Subcutaneous abdominal adipose tissue (tissue), 5 donors: ENCODE results near the gene NUDT6.
"Not testable (repeated sequence)": the region's sequence is repeated elsewhere in the genome, so short reads cannot be mapped to it uniquely, and the experiment has no call there.

ENCODE experiments used
- H3K27ac ChIP-seq: one replicate; pipeline ENCODE4 v1.7.0; 2013; ENCODE audit warnings: low read depth, mild to moderate bottlenecking, inconsistent platforms, low read length, moderate library complexity
- H3K27me3 ChIP-seq, 5 donors: one replicate each; pipeline ENCODE4 v1.7.0; 2013; ENCODE audit warnings: low read length in 5 of 5, inconsistent platforms in 1 of 5; ENCODE audit not compliant: control insufficient read depth in 5 of 5, insufficient read depth in 4 of 5
- H3K36me3 ChIP-seq, 5 donors: one replicate each; pipeline ENCODE4 v1.7.0; 2013; ENCODE audit warnings: low read length in 5 of 5; ENCODE audit not compliant: control insufficient read depth in 5 of 5, insufficient read depth in 5 of 5
- H3K4me1 ChIP-seq, 5 donors: one replicate each; pipeline ENCODE4 v1.7.0; 2013; ENCODE audit warnings: low read length in 5 of 5, mild to moderate bottlenecking in 3 of 5, moderate library complexity in 1 of 5; ENCODE audit not compliant: control insufficient read depth in 5 of 5, insufficient read depth in 5 of 5
- H3K4me3 ChIP-seq, 5 donors: one replicate each; pipeline ENCODE4 v1.7.0; 2013; ENCODE audit warnings: low read length in 5 of 5, low read depth in 1 of 5
- H3K9ac ChIP-seq, 5 donors: one replicate each; pipeline ENCODE4 v1.7.0; 2013; ENCODE audit warnings: low read length in 5 of 5, mild to moderate bottlenecking in 4 of 5, moderate library complexity in 3 of 5
- H3K9me3 ChIP-seq, 5 donors: one replicate each; pipeline ENCODE4 v1.7.0; 2013; ENCODE audit warnings: low read length in 5 of 5; ENCODE audit not compliant: control insufficient read depth in 5 of 5
- donor health status: healthy.
- donor health status: healthy.
- donor health status: healthy.
- donor health status: healthy.
- donor health status: healthy.

Gene NUDT6

DNA sequence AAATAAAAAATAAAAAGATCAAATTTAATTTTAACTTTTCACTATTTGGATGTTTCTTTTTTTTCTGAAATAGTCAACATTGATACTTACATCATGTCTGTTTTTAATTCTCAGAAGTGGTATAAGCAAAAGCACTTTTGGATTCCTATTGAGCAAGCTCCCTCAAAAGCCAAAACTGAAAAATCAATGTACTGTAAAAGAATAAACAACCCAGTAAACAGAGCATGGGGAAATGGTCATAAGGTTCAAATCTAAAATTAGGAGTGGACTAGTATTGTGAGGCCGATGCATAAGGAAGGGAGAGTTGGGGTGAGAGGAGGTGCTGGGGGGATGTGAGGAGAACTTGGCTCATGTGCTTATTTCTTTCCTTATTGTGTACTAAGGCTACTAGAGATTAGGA lies 37.9 kb downstream of the NUDT6 start:
- Histone ChIP-seq H3K27ac (peak overlapping the region; percentile 79), H3K4me1 (peaks cover 0 to 22% (median 9%) of the 10 kb centered on the region in 5 donors), H3K9me3 (no peaks in the 10 kb centered on the region), H3K9ac (peak overlapping the region in 2 of 5 donors; percentile 41 to 48), H3K36me3 (peaks cover 0 to 11% (median 5%) of the 10 kb centered on the region in 5 donors), H3K27me3 (no peaks in the 10 kb centered on the region), H3K4me3 (no peak overlapping the region)

DNA sequence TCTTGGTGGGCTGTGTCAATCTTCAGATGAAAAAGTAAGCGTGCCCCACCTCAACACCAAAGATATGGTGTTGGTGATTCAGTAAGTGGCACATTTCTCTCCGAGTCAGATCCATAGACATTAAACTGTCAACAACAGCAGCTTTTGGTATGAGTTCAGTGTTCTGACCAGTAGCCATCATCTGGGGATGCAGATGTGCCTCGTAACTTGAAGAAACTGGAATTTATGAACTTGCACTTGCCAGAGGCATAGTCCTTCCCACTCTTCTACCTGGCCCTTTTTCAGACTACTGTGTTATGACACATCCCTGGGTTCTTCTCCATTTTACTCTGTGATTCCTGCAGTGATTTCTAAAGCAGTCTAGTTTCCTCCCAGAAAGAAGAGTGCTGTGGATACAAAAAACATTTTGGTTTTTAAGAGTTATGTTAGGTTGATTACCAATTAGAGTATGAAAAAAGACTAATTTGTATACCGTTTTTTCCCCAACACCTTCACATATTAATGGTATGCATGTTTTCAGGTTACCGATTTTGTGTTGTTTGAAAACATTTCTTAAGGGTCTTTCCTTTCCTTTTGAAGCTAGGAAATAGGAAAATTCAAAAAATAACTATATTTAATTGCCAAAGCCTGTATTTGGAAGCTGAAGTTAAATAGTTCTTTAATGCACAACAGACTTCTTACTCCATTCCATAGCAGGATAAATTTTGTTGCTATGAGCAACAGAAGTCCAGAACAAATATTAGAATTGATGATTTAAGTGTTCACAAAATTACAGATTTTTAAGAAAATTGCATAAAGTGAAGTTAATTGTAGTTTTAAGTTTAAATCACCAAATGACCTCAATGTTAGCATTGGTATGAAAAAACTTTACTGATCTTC lies 39.3 kb downstream of the NUDT6 start:
- no peaks in the 10 kb centered on the region for H3K27me3 ChIP-seq
- H3K9me3 ChIP-seq, result no peaks in the 10 kb centered on the region
- H3K27ac ChIP-seq, result peak overlapping the region; percentile 79
- H3K4me1 ChIP-seq, result peaks cover 0 to 32% (median 14%) of the 10 kb centered on the region in 5 donors
- H3K36me3 ChIP-seq, result peaks cover 0 to 9% (median 3%) of the 10 kb centered on the region in 5 donors
- no peak overlapping the region for H3K9ac ChIP-seq
- no peak overlapping the region for H3K4me3 ChIP-seq

DNA sequence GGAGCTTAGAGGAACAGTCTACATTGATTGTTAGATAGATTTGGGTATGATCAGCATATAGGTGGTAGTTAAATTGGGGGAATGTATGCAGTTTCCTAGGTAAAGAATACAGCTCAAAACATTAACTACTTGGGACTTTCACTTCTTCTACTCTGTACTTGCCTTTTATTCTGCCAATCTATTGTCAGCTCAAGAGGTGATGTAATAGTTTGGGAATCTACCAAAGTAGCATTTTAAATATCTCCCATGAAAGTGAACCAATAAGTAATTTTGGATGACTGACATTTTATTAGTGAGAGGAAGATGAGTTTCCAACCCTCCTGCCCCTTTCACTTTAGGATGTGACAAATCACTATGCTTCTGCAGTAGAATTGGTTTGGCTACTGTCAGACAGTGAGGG lies 43.4 kb downstream of the NUDT6 start:
- Histone ChIP-seq H3K4me3 (no peak overlapping the region), H3K9ac (no peak overlapping the region), H3K27me3 (no peaks in the 10 kb centered on the region), H3K9me3 (no peaks in the 10 kb centered on the region), H3K36me3 (peaks cover 0 to 18% (median 4%) of the 10 kb centered on the region in 5 donors), H3K27ac (peak overlapping the region; percentile 35), H3K4me1 (peaks cover 0 to 28% (median 16%) of the 10 kb centered on the region in 5 donors)

DNA sequence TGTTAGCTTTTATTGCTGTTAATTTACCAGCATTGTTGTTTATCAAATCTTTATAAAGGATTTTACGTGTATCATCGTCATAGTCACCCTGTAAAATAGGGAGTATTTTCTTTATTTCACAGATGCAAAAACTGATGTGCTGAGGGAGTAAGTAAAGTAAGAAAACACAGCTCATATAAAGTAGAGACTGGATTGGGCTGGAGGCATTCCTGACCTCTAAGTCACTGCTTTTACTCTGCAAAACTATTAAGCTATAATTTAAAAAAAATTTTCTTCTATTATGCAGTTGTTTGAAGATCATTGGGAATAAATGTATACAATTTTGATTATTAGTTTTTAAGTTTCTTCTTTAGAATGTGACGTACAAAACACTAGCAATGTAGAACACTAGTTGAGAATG lies 45.9 kb downstream of the NUDT6 start:
- H3K4me3 ChIP-seq, result no peak overlapping the region
- no peaks in the 10 kb centered on the region for H3K9me3 ChIP-seq
- no peaks in the 10 kb centered on the region for H3K27me3 ChIP-seq
- H3K27ac ChIP-seq, result peak overlapping the region; percentile 18
- H3K36me3 ChIP-seq, result peaks cover 0 to 18% (median 4%) of the 10 kb centered on the region in 5 donors
- peaks cover 0 to 20% (median 10%) of the 10 kb centered on the region in 5 donors for H3K4me1 ChIP-seq
- H3K9ac ChIP-seq, result no peak overlapping the region

DNA sequence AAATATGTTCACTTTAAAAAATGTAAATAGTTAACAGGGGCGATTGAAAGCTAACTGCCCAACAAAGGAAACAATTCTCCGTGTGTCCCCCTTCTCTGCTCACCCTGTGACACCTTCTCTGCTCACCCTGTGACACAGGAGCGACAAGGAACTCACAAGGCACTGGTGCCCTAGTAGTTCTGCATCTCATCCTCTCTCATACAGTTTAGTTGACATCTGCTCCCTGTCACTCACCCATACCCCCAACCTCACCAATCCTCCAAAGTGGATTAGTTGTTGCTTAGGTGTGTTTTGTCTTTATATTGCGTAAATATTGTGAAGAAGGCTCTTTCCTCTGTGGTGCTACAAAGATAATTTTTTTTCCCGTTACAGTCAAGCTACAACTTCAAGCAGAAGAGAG lies 46.4 kb downstream of the NUDT6 start:
- Histone ChIP-seq H3K27ac (peak overlapping the region; percentile 18), H3K36me3 (peaks cover 0 to 18% (median 4%) of the 10 kb centered on the region in 5 donors)

DNA sequence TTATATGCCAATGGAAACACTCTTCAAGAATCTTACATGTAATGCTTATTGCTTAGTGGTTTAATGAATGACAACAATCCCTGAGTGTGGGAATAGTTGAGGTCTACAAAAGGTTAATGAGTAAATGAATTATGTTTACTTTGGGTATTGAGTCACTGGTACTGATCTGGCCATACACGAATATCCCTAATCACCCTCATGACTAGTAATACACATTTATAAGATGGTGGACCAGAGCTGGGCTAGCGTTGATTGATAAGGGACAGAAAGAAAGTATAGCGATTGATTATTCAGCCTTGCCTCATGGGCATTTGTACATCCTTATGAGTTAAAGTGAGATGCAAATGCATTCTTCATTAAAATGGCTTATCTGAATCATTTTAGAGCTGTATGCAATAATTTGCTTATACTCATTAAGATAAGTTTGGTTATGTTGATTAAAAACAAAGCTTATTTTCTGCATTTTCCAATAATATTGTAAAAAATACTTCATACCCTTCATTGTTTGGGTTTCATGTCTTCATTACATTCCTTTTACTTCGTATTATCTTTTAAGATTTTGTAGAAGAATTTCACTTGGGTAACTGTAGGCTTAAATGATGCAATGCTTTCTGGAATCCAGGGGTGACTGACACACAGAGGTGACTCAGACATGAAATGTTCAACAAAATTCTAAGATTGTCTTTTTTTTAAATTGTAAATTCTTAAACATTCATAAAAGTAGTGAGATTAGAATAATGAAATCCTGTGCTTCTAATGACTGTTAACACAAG lies 48.4 kb downstream of the NUDT6 start:
- Histone ChIP-seq H3K9ac (no peak overlapping the region), H3K36me3 (peaks cover 0 to 13% (median 4%) of the 10 kb centered on the region in 5 donors), H3K27ac (peak overlapping the region; percentile 45), H3K27me3 (no peaks in the 10 kb centered on the region), H3K4me1 (peaks cover 0 to 16% (median 10%) of the 10 kb centered on the region in 5 donors), H3K4me3 (no peak overlapping the region), H3K9me3 (no peaks in the 10 kb centered on the region)

More for the DNA sequence above, 46.4 kb downstream of the NUDT6 start:
- Histone ChIP-seq H3K4me1 (peaks cover 0 to 20% (median 10%) of the 10 kb centered on the region in 5 donors), H3K9me3 (no peaks in the 10 kb centered on the region), H3K4me3 (no peak overlapping the region), H3K9ac (no peak overlapping the region), H3K27me3 (no peaks in the 10 kb centered on the region)

DNA sequence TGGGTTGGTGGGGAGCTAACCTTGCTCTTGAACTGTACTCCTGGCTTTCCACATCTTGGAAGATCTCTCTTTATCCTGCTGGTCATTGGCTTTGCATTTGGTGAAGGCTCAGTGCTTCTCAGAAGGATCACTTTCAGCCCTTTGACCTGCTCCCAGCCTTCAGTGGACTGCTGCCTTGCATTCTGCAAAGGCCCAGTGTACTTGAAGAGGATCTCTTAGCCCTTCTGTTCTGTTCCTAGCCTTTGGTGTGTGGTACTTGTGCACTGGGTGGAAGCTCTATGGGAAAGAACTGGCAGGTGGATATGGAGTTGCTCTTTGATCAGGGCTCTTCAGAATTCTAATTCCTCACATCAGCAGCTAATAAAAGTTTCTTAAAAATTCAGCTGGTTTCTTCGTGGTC lies 49.3 kb downstream of the NUDT6 start:
- H3K4me3 ChIP-seq, result no peak overlapping the region
- no peaks in the 10 kb centered on the region for H3K27me3 ChIP-seq
- H3K4me1 ChIP-seq, result peaks cover 0 to 9% (median 5%) of the 10 kb centered on the region in 5 donors
- peaks cover 0 to 11% (median 4%) of the 10 kb centered on the region in 5 donors for H3K36me3 ChIP-seq
- no peak overlapping the region for H3K9ac ChIP-seq
- H3K27ac ChIP-seq, result no peak overlapping the region
- no peaks in the 10 kb centered on the region for H3K9me3 ChIP-seq

DNA sequence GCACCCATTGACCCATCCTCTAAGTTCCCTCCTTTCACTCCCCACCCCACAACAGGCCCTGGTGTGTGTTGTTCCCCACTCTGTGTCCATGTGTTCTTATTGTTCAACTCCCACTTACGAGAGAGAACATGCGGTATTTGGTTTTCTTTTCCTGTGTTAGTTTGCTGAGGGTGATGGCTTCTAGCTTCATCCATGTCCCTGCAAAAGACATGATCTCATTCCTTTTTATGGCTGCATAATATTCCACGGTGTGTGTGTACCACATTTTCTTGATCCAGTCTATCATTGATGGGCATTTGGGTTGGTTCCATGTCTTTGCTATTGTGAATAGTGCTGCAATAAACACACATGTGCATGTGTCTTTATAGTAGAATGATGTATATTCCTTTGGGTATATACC lies 54.2 kb downstream of the NUDT6 start:
- not testable (repeated sequence) for H3K36me3 ChIP-seq, H3K9me3 ChIP-seq, H3K4me3 ChIP-seq, H3K27me3 ChIP-seq, H3K27ac ChIP-seq, H3K9ac ChIP-seq
- peaks cover 0 to 12% (median 0%) of the 10 kb centered on the region in 5 donors for H3K4me1 ChIP-seq

DNA sequence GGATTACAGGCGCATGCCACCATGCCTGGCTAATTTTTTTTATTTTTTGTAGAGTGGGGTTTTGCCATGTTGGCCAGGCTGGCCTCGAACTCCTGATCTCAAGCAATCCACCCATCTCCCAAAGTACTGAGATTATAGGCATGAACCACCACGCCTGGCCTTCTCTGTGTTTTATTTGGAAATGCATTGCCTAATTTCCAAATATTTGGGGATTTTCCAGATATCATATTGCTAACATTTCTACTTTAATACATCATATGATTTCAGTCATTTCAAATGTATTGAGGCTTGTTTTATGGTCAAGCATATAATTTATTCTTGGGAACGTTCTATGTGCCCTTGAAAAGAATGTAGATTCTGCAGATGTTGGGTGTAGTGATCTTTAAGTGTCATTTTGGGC lies 57.0 kb downstream of the NUDT6 start:
- H3K36me3 ChIP-seq, result no peaks in the 10 kb centered on the region
- no peaks in the 10 kb centered on the region for H3K27me3 ChIP-seq
- H3K9me3 ChIP-seq, result no peaks in the 10 kb centered on the region
- H3K4me1 ChIP-seq, result peaks cover 0 to 30% (median 0%) of the 10 kb centered on the region in 5 donors
- H3K4me3 ChIP-seq, result no peak overlapping the region
- peak overlapping the region; percentile 22 for H3K27ac ChIP-seq
- no peak overlapping the region for H3K9ac ChIP-seq

DNA sequence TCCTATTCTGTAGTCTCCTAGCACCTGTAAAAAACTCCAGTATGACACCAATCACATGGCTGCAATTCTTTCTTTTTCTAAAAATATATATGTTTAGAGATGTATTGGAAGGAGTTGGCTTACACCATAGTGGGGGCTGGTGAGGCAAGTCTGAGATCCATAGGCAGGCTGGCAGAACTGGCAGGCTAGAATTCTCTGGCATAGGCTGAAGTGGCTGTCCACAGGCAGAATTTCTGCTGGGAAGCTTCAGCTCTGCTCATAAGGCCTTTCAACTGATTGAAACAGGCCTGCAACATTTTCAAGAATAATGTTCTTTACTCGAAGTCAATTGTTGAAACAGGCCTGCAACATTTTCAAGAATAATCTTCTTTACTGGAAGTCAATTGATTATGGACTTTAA lies 58.8 kb downstream of the NUDT6 start:
- Histone ChIP-seq H3K27me3 (no peaks in the 10 kb centered on the region), H3K36me3 (no peaks in the 10 kb centered on the region)

More for the DNA sequence above, 58.8 kb downstream of the NUDT6 start:
- Histone ChIP-seq H3K9me3 (no peaks in the 10 kb centered on the region), H3K4me3 (no peak overlapping the region), H3K4me1 (peaks cover 0 to 30% (median 0%) of the 10 kb centered on the region in 5 donors), H3K27ac (peak overlapping the region; percentile 33), H3K9ac (no peak overlapping the region)
